Activated CD4-positive, alpha-beta T cell treated with anti-CD3 and anti-CD28 coated beads for 48 hours (primary cell): ENCODE measurements around the gene CTDSP2.
"Not testable (repeated sequence)": the region's sequence is repeated elsewhere in the genome, so short reads cannot be mapped to it uniquely, and the experiment has no call there.

ENCODE experiments used
- DNase-seq: peaks from one replicate; pipeline ENCODE4 v3.0.0-alpha.2; 2020

CTDSP2 gene, protein sequence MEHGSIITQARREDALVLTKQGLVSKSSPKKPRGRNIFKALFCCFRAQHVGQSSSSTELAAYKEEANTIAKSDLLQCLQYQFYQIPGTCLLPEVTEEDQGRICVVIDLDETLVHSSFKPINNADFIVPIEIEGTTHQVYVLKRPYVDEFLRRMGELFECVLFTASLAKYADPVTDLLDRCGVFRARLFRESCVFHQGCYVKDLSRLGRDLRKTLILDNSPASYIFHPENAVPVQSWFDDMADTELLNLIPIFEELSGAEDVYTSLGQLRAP

DNA sequence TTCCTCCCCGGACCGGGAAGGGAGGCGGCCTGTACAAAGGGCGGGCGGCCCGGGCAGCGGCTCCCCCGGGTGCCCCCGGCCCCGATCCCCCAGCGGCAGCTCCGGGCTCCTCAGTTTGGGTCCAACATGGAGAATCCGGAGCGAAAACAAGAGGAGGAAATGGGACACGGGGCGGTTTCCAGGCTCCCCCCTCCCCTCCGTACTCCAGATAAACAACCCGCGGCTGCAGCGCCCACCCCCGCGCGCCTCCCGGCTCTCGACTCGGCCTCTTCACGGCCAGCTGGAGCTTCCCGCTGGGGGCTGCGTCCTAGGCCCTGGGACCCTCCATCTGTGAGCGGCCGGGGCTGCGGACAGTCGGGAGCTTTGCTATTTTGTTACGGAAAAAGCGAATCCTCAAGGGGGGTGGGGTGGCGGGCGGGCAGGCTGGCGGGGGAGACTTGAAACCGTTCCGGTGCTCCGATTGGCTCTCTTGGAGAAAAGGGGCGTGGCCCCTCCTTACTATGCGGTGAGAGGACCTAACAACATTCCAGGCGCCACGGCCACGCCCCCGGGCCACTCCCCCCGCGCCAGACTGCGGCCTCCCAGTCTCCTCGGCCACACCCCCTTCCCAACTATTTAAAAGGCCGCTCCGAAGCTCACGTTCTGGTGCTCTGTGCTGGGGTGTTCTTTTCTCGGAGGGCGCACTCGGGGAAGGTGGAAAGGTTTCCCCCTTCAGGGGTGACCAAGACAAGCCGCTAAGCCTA, at the start of gene CTDSP2:
CTDSP2 (minus strand) TSS at position 153 of the 743 bp plus-strand sequence. CDS start 294 bp downstream, outside the sequence.
- peak; percentile 95 for DNase-seq

DNA sequence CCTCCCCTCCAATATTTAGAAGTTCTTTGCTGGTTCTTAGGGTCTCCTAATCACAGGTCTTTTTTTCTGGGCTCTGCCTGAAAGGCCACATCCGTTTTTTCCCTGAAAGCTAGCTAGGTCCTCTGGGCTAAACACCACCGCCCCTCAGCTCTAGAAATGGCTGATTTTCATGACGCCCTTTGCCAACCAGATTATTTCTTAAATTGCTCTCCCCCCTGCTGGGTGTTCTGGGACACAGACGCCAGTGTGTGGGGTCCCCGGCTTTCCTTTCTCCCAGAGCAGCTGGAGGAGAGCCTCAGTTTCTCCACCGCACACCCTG, 49.5 kb upstream of the CTDSP2 start:
- DNase-seq = no peak

DNA sequence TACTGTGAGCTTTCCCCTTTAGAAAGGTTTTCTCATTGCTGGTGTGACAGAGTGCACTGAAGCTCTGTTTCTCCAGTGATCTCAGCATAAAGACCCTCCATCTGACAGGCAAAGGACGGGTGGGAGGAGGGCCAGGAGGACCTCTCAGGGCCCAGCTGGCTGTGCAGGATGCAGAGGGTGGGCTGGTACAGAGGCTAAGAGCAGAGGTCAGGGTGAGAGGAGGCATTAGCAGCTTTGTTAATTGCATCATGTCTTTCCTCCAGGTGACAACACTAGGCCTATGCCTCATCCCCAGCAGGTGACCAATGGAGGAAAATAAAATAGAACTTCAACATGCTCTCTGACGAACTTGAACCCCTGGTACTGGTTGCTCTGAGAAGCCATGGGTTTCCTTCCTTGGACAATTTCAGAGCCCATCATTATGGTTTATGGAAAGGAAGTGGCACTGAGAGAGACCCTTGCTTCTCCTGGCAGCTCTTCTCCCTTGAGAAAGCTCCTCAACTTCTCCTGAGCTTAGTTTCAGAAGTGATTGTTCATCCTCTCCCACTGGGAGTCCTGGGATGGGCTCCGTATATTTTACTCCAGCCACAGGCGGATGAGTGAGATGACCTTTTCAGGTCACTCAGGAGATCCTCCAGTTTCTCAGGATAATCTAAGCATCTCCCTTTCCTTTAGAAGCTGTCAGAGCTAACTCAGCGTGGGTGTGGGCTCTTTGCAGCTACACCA, 49.0 kb upstream of the CTDSP2 start:
- DNase-seq = no peak

DNA sequence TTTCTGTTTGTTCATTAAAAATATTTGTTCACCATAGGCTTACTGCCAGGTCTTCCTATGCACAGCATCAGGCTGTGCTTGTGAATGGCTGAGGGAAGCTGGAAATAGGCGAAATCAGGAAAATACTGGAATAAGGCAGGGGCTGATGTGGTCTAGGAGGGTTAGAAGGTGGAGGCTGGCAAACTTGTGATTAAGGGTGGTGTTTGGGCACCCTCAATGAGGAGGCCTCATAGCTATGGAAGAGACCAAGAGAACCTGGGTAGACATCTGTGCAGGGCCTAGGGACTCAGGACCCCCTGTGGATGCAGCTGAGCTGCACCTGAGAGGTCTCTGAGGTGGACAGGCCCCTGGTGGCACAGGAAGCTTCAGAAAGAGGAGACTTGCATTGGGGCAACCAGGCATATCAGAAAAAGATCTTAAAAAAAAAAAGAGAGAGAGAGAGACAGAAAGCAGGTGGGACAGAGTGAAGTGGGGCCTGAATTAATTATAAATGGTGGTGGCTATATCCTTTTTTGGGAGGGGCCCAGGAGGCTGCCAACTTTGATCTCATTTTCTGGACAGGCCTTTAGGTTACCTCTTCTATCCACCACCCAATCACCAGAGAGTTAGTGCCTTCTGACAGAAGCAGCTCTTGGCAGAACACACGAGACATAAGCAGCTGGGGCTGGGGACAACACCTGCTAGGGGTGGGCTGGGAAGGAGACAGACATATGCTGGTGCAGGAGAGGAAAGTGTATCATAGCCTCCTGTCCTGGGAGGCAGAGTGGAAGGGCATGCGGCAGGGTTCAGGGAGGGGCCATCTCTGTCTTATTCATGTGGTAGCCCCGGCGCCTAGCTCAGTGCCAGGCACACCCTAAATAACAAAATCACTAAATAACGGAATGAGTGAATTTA, 48.1 kb upstream of the CTDSP2 start:
- DNase-seq = no peak

DNA sequence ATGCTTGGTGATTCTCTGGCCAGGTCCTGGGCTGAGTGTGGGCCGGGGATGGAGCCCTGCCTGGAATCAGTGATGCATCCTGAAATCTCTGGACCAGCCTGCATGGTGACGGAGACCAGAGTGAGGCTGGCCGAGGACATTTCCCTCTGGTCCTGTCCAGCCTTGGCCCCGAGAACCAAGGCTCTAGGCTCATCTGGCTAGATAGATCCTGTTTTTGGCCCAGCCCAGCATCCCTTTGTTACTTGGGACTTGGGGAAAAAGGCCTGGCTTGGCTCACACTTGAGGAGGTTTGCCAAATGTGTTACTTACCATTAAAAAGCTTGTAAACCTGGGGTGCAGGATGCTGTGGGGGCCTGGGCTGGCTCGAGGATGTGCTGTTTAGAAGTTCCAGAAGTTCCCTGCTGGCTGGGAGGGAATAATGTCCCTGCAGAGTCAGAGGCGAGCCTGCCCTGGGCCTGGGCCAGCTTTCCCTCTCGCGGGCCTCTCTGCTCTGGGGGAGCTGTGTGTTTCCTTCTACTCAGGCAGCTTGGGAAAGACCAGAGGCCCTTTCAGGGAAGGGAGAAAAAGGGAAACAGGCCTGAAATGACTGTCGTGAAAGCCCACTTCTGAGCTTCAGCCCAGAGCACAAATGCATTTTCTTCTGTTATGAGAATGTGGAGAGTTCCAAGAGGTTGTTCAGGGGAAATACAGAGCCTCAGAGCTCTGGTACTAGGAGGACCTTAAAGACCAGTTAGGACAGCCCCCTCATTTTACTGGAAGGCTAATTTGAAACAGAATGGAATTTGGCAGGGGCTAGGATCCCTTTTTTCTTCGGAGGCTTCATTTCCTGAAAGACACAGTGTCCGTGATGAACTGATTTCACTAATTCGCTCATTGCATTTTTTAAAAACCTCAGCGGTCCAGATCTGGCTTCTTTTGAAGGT, 47.2 kb upstream of the CTDSP2 start:
- no peak for DNase-seq

DNA sequence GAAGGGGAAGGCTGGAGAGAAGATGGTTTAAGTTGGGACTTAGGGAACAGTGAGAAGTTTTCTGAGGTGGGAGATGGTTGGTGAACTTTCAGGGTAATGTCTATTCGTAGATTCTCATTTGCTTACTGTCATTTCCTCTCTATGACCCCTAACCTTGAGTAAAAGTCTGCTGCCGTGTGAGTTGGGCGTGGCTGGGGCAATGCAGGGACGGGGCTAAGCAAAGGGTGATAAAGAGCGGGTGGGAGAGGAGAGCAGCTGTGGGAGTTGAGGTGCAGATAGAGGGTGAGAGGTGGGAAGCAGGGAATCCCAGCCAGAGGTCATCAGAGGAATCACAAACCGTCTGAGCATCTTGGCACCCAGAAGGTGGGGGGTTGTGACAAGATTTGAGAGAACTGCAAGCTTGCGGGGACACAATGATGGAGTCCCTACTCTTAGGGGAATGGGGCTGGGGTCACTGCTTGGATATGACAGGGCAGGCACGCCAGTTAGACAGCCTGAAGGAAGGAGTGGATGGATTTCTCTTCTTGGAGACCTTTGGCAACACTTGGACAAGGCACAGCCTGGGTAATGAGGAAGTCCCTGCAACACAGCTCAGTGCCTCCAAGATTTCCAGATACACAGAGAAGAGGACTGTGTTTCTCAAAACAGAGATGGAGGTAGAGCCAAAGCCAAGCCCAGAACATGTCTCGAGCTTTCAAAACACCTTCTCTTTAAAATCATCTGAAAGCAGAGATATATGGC, 45.9 kb upstream of the CTDSP2 start:
- no peak for DNase-seq

DNA sequence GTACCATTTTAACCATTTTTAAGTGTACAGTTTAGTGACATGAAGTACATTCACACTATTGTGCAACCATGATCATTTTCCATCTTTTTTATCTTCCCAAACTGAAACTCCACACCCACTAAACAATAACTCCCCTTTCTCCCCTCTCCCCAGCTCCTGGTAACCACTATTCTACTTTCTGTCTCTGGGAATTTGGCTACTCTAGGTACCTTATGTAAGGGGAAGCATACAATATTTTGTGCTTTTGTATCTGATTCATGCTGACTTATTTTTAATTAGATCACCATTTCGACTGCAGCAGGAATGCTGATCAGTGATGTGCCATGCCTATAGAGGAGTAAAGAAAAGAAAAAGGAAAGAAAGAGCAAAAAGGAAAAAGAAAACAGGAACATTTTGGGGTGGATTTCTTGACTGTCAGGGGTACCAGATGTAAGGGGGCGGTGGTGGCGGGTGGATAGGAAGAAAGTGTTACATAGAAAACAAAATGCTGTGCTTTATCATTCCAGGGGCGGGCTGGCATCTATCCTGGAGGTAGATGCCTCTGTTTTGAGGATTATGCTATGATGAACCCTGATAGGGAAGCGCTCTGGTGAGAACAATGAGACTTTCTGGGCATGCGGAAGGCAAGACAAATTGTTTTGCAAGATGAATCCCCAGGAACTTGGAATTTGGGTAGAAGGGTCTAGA, 45.2 kb upstream of the CTDSP2 start:
- no peak for DNase-seq

DNA sequence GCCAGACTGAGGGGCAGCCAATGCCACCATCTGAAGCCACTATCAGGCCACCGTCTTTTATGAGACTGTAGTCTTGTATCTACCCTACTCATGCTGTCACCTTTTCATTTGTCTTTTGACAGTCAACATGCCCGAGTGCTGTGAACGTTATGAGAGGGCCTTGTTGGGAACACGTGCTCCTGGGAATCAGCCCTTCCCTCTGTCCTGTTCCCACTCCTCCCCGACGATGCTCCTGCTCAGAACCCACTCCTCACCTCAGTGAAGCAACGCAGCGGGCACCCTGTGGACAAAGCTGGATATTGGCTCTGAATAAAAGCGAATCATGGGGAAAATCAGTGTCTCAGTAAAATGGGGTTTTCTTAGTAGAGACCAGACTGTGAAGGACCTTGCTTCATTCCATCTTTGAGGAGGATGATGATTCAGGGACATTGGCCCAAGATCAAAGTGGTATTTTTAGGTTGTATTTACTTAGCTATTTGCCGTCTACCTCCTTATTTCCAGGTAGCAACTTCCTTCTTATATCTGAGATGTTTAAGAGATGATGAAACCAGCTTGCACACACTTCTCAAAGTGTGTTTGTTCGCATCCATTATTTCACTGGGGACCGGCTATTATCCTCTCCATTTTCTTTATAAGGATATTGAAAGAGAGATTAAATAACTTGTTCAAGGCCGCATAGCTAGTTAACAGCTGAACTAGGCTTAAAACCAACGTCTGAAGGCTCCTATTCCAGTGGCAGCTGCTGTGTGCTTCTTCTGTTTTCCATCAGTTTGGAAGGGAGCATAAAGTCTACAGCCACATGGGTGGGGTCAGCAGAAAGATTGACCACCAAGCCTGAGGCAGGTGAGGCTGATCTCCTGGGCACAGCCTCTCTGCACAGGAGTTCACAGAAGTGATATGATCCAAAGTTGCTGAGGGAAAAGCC, 43.9 kb upstream of the CTDSP2 start:
- DNase-seq = no peak

DNA sequence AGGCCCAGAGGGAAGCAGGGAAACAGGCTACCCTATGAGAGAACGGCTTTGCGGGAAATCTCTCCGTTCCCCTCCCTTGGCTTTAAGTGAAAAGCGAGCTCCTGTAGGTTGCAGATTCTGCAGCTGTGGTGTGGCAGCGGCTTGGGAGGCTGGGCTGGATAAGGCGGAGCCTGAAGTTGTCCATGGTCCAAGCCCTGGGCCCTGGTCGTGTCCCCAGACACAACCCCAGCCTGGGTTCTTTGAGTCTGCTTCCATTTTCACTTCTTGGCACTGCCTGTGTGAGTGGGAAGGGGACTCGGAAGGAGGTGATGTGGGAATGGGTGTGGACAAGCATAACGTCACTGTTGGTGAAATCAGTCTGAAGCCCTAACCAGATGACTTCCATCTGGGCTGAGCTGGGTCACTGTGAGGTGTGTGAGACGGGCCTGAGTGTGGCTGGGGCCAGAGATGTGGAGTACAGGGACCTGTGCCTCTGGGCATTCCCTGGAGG, 43.0 kb upstream of the CTDSP2 start:
- DNase-seq = no peak

DNA sequence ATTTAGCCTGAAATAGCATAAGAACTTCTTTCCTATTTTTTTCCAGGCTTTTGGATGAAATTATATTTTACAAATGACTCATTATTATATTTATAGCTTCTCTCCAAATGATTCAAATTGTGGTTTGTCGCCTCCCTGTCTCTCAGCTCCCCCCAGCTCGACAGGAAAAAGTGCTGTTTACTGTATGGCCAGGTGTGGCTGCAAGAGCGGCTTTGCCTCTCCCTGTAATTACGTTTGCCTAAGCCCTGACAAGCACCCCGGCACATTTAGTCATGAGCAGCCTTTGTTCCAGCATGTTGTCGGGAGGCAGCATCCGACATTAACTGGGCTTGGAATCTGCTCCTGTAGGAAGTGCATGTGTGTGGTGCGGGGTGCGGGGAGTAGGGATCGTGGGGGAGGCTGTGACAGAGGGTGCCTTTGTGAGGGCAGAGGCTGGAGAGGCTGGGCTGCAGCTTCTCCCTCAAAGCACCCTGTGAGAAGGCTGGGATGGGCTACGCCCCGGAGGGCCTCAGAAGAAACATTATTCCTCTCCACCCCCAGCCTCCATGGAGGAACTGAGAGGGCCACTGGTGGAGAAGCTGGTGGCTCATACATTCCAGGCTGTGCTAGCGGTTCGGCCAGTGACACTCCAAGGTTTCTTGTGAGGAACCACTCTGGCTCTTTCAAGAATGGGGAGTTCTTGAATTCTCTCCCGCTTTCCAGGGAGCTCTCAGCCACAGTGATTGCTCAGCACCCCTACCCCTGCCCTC, 42.1 kb upstream of the CTDSP2 start:
- peak; percentile 46 for DNase-seq

DNA sequence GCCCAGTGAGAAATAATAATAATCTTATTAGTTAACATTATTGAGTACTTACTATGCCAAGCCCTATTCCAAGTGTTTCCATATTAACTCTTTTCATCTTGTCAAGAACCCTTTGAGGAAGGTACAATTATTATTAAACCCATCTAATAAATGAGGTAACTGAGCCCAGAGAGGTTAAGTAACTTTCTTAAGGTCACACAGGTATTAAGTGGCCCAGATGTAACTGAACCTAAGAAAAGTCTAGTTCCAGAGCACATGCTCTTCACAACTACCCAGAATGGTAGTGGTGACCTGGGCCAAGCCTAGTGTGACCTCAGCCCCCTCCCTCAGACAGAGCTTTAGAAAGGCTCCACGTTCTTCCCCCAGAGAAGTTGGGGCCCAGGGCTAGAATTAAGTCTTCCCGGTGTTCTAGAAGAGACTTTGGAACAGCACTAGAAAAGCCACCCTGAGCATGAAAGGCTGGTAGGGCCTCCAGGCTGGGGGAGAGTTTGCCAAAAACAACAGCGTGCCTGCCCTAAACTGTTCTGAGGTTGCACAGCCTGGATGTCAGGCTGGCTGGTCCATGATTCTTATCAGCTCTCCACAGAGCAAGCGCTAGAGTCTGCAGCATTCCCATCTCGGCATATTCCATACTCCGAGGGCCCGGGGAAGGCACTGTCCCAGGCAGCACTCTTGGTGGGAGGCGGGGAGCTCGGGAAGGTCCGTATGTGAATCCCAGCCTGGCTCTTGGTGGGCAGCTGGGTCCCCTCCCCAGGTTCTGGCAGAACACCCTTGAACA, 41.3 kb upstream of the CTDSP2 start:
- no peak for DNase-seq

DNA sequence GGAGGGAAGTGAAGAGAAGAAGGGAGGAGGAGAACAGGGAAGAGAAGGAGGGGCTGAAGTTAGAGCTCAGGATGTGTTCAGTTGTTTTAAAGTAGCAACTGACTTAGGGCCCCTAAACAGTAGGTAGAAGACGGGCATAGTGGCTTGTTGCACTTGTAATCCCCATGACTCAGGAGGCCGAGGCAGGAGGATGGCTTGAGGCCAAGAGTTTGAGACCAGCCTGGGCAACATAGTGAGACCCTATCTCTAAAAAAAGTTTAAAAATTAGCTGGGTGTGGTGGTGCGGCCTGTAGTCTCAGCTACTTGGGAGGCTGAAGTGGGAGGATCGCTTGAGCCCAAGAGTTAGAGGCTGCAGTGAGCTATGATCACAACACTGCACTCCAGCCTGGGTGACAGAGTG, 40.4 kb upstream of the CTDSP2 start:
- not testable (repeated sequence) for DNase-seq

DNA sequence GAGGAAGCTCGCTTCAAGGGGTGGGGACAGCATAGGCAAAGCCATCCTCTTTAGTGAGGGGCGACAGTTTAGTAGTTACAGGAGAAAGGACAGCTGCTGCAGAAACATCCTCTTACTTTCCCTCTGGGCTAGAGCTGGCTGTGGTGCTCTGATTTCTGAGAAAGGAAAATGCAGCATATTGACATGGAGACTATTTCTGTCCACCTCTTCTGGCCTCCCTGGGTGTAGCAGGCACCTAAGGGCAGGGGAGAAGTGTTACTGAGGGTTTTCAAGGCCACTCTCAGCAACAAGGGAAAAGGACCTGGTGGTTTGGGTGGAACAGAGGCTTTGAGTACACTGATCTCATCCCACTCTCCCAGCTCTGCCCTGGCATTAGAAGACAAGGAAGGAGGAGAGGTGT, 40.0 kb upstream of the CTDSP2 start:
- DNase-seq = no peak

DNA sequence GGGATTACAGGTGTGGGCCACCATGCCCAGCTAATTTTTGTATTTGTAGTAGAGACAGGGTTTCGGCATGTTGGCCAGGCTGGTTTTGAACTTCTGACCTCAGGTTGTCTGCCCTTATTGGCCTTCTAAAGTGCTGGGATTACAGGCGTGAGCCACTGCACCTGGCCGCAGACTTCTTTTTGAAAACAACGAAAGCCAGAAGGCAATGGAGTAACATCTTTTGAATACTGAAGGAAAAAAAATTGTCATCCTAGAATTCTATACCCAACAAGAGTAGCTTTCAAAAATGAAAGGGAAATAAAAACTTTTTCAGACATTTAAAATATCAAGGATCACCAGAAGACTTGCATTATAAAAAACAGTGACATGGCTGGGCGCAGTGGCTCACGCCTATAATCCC, 38.7 kb upstream of the CTDSP2 start:
- DNase-seq = no peak

DNA sequence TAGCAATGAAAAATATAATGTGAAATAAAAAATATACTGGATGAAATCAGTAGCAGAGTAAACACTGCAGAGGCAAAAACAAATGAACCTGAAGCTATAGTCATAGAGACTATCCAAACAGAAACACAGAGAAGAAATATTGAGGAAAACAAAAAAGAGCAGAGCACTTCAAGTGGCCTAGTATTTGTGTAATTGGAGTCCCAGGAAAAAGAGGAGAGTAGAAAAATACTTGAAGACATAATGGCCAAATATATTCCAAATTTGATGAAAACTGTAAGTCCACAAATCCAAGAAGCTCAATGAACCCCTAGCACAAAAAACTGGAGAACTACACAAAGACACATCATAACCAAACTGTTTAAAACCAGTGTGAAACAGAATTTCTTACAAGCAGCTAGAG, 37.2 kb upstream of the CTDSP2 start:
- DNase-seq = no peak

DNA sequence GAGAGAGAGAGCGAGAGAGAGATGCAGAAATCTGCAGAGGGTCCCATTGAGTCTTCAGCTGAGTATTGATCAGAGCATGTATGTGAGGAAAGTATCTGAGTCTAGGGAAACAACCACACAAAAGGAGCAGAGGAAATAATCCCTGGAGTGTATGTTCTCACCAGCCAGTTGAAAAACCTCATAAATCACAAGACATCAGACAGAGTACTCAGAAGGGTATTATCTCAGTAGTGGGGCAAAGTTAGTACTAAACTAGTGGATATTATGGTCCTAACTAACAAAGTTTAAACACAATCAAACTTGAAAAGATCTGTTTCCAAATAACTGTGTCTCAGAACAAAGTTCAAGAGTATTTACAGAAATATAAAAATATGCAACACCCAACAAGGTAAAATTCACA, 36.5 kb upstream of the CTDSP2 start:
- no peak for DNase-seq

DNA sequence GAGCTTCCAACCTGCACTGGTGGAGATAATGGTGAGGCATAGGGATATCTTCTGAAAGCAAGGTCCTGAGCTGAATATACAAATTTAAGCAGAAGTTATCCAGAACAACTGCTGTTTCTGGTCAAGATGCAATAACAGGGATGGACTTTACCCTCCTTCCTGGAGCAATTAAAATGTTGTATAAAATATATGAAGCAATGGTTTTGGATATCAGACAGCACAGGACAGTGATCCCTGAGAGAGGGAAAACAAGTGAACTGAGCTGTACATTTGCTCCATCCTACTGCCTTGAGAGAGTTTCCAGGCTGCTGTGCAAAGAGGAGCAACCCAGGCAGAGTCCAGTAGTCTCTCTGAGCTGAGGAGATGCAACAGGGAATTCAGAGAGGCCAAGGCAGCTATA, 36.0 kb upstream of the CTDSP2 start:
- no peak for DNase-seq

DNA sequence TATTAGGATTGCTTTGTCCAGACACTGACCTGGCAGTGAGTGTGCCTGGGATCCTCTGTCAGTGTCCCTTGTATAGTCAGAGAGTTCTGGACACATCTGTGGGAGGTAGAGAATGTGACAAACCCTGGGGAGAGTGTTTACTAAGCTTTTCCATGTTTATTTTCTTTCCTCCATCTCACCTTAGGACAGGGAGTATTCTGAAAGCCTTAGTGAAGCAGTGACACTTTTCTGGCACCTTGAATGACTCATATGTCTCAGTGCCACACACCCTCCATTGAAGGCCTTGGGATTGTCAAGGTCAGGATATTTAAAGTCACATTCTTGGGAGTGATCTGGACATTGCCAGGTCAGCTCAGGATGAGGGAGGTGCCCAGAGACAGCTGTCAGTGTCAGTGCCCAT, 34.9 kb upstream of the CTDSP2 start:
- DNase-seq = no peak
